Caco-2 (cell line): ENCODE results near the gene SLC25A21. TPM values are rescaled to one million over a fixed set of nuclear protein-coding genes. Genes with fewer than 3 reads are reported as not detected.

Experiments used
- BruUV-seq: library from RNA; stranded (reverse); fragments of 400-500 nt; replicated peaks from 2 replicates; lab custom pipeline; 2021; lab: Mats Ljungman, UMichigan
- CTCF ChIA-PET: fragments of 300-600 bp; sonication (Branson Sonifier 250); formaldehyde crosslinking; loops from one replicate; lab custom pipeline; 2022; ENCODE audit warnings: antibody characterized with exemption; lab: Charles Lee
- POLR2A ChIA-PET: fragments of 300-600 bp; sonication (Branson Sonifier 250); formaldehyde crosslinking; loops from one replicate; lab custom pipeline; 2022; ENCODE audit warnings: antibody characterized with exemption; lab: Charles Lee
- DNase-seq, 2 experiments: peaks; one replicate each; pipeline versions ENCODE4 v3.0.0 to v3.0.0-alpha.2; 2020 to 2022
- H3K27me3 ChIP-seq: replicated peaks from 2 replicates; pipeline ENCODE4 v1.6.0; 2011; ENCODE audit warnings: low read length; ENCODE audit not compliant: control insufficient read depth, insufficient read depth
- H3K36me3 ChIP-seq: 2 replicates; pipeline ENCODE4 v1.5.1; 2011; ENCODE audit warnings: low read length; ENCODE audit not compliant: control insufficient read depth, insufficient read depth
- H3K4me1 ChIP-seq: fragments of 250-450 bp; sonication (Bioruptor Pico); 2 replicates; pipeline ENCODE4 v1.5.1; 2020; ENCODE audit warnings: mild to moderate bottlenecking
- H3K4me3 ChIP-seq: 2 replicates; pipeline ENCODE4 v1.5.1; 2011; ENCODE audit warnings: low read depth, mild to moderate bottlenecking, control low read depth, low read length
- H3K9me3 ChIP-seq: fragments of 250-450 bp; sonication (Bioruptor Pico); 2 replicates; pipeline ENCODE4 v1.5.1; 2020; ENCODE audit warnings: mild to moderate bottlenecking, moderate library complexity
- H3K27ac Mint-ChIP-seq: one replicate; pipeline ENCODE4 v1.8.0; 2022; ENCODE audit warnings: mixed read lengths; ENCODE audit not compliant: unreplicated experiment
- H3K27me3 Mint-ChIP-seq: one replicate; pipeline ENCODE4 v1.8.0; 2022; ENCODE audit warnings: mixed read lengths; ENCODE audit not compliant: insufficient read depth, unreplicated experiment
- H3K36me3 Mint-ChIP-seq: one replicate; pipeline ENCODE4 v1.8.0; 2022; ENCODE audit warnings: mild to moderate bottlenecking, mixed read lengths; ENCODE audit not compliant: insufficient read depth, unreplicated experiment
- H3K4me1 Mint-ChIP-seq: one replicate; pipeline ENCODE4 v1.8.0; 2022; ENCODE audit warnings: low read depth, mixed read lengths; ENCODE audit not compliant: unreplicated experiment
- H3K4me3 Mint-ChIP-seq: one replicate; pipeline ENCODE4 v1.8.0; 2022; ENCODE audit warnings: mild to moderate bottlenecking, moderate library complexity, mixed read lengths; ENCODE audit not compliant: unreplicated experiment
- H3K9me3 Mint-ChIP-seq: one replicate; pipeline ENCODE4 v1.8.0; 2022; ENCODE audit warnings: mixed read lengths; ENCODE audit not compliant: unreplicated experiment
- CTCF ChIP-seq, 2 experiments: fragments of 200-600 bp in 1 of 2; IDR thresholded peaks; 1 replicate in 1 of 2; 2 replicates in 1 of 2; pipeline versions ENCODE4 v1.5.1 to v1.8.0; 2011 to 2022; ENCODE audit warnings: antibody characterized with exemption in 1 of 2, control low read depth in 1 of 2, inconsistent platforms in 1 of 2, low read depth in 1 of 2, low read length in 1 of 2, mild to moderate bottlenecking in 1 of 2, moderate library complexity in 1 of 2; ENCODE audit not compliant: insufficient read depth in 1 of 2, severe bottlenecking in 1 of 2, unreplicated experiment in 1 of 2
- intact Hi-C: fragments of 100-400 bp; cut with micrococcal nuclease; formaldehyde crosslinking; loops from one replicate; pipeline ENCODE4 v1.10.0; 2022; ENCODE audit not compliant: unreplicated experiment
- total RNA-seq: library from RNA; stranded (reverse); gene quantifications from 2 replicates; pipeline ENCODE4 v1.2.3, GENCODE V29; 2022

SLC25A21 gene
- total RNA-seq, 1 experiment from 2014 or later, result 3.2 TPM

DNA sequence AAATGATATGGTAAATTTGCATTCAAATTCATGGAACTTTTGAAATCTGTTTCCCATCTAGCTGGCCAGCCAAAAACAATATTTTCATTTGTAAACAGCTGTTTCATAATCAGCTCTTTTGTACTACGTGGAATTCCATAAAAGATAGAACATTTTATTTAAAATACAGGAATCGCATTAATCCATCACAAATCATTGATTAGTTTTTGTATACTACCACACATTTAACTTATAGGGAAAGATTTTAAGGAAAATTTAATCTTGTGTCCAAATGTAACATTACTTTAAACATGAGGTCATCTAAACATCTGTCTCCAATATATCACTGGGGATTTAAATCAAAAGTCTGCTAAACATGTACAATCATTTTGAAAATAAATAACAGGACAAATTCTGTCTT lies 33.5 kb downstream of the SLC25A21 start:
- intact Hi-C loops, result no loop called here
- Histone ChIP-seq H3K9me3 (no peaks in the 10 kb centered on the region), H3K4me3 (no peak overlapping the region), H3K36me3 (no peaks in the 10 kb centered on the region), H3K4me1 (peaks cover 9% of the 10 kb centered on the region; the same call in 1 of the 2 replicates), H3K27me3 (no peaks in the 10 kb centered on the region)
- H3K27ac Mint-ChIP-seq, result no peak overlapping the region
- DNase-seq, result no peak
- peaks cover 8% of the 10 kb centered on the region for H3K4me1 Mint-ChIP-seq
- H3K36me3 Mint-ChIP-seq, result no peaks in the 10 kb centered on the region
- no peak overlapping the region for H3K4me3 Mint-ChIP-seq
- POLR2A ChIA-PET, result no interaction called here
- CTCF ChIA-PET, result no interaction called here
- no peaks in the 10 kb centered on the region for H3K27me3 Mint-ChIP-seq
- H3K9me3 Mint-ChIP-seq, result no peaks in the 10 kb centered on the region
- BruUV-seq, result no TSS peak
- TF ChIP-seq CTCF (IDR thresholded peaks at IDR 0.05; ENCODE audit: insufficient read depth in 1 of 2, low read depth in 1 of 2, low read length in 1 of 2, severe bottlenecking in 1 of 2, unreplicated experiment in 1 of 2), result no peak

GRCh38 chr14:37133284-37133913 lies 39.0 kb downstream of the SLC25A21 start:
- Mint-ChIP-seq H3K36me3 (no peaks in the 10 kb centered on the region), H3K27ac (no peak overlapping the region), H3K4me1 (peaks cover 8% of the 10 kb centered on the region), H3K4me3 (no peak overlapping the region), H3K27me3 (no peaks in the 10 kb centered on the region), H3K9me3 (no peaks in the 10 kb centered on the region)
- no peaks in the 10 kb centered on the region for H3K9me3 ChIP-seq
- H3K4me1 ChIP-seq, result no peaks in the 10 kb centered on the region
- no TSS peak for BruUV-seq
- H3K27me3 ChIP-seq, result no peaks in the 10 kb centered on the region
- no peak overlapping the region for H3K4me3 ChIP-seq
- DNase-seq, result no peak
- intact Hi-C loops, result no loop called here
- no peaks in the 10 kb centered on the region for H3K36me3 ChIP-seq
- ChIA-PET CTCF (no interaction called here), POLR2A (no interaction called here)
- TF ChIP-seq CTCF (IDR thresholded peaks at IDR 0.05; ENCODE audit: insufficient read depth in 1 of 2, low read depth in 1 of 2, low read length in 1 of 2, severe bottlenecking in 1 of 2, unreplicated experiment in 1 of 2), result no peak

DNA sequence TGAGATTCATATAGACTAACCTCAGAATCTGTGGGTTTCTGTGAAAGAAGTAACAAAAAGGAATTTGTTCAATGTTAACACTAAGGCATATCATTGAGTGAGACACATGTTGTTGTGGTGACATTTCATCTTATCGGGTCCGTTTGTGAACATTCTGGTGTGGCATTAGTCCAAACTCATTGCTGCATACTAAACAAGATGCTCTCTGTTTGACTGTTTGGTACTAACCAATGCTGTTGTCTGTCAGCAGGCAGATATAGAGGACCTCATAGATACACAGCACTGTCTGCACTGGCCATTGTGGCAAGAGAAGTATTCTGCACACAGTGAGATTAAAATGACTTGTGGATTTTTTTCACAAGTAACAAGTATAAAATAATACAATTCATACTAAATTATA lies 41.2 kb downstream of the SLC25A21 start:
- POLR2A ChIA-PET, result no interaction called here
- H3K36me3 Mint-ChIP-seq, result no peaks in the 10 kb centered on the region
- intact Hi-C loops, result no loop called here

More for the DNA sequence above, 41.2 kb downstream of the SLC25A21 start:
- no peaks in the 10 kb centered on the region for H3K36me3 ChIP-seq
- no peaks in the 10 kb centered on the region for H3K9me3 Mint-ChIP-seq
- H3K27ac Mint-ChIP-seq, result no peak overlapping the region
- no TSS peak for BruUV-seq
- no peak overlapping the region for H3K4me3 Mint-ChIP-seq
- H3K4me3 ChIP-seq, result no peak overlapping the region
- CTCF ChIA-PET, result no interaction called here
- no peaks in the 10 kb centered on the region for H3K27me3 ChIP-seq
- H3K4me1 Mint-ChIP-seq, result peaks cover 8% of the 10 kb centered on the region
- H3K9me3 ChIP-seq, result no peaks in the 10 kb centered on the region
- H3K27me3 Mint-ChIP-seq, result no peaks in the 10 kb centered on the region
- DNase-seq, result no peak
- no peaks in the 10 kb centered on the region for H3K4me1 ChIP-seq
- no peak for TF ChIP-seq CTCF (IDR thresholded peaks at IDR 0.05; ENCODE audit: insufficient read depth in 1 of 2, low read depth in 1 of 2, low read length in 1 of 2, severe bottlenecking in 1 of 2, unreplicated experiment in 1 of 2)
